DOHH2 (cell line): ENCODE data around the gene CPLANE2.
"Not testable (repeated sequence)": the region's sequence is repeated elsewhere in the genome, so short reads cannot be mapped to it uniquely, and the experiment has no call there.

Source experiments
- H3F3A ChIP-seq: fragments of 200-600 bp; sonication (generic), shearing (Covaris generic); 2 replicates; pipeline ENCODE4 v1.6.0; 2016; ENCODE audit warnings: antibody characterized with exemption, mild to moderate bottlenecking; ENCODE audit not compliant: control insufficient read depth, insufficient read depth
- H3K27ac ChIP-seq: fragments of 200-600 bp; sonication (generic); 2 replicates; pipeline ENCODE4 v1.5.1; 2014; ENCODE audit warnings: low read depth, mild to moderate bottlenecking, low read length, moderate library complexity
- H3K27me3 ChIP-seq: fragments of 200-600 bp; sonication (generic); 2 replicates; pipeline ENCODE4 v1.6.1; 2014; ENCODE audit warnings: mild to moderate bottlenecking, low read length, mixed read lengths; ENCODE audit not compliant: control insufficient read depth
- H3K36me3 ChIP-seq: fragments of 200-600 bp; sonication (generic); 2 replicates; pipeline ENCODE4 v1.6.1; 2014; ENCODE audit warnings: mild to moderate bottlenecking, low read length, moderate library complexity, mixed read lengths; ENCODE audit not compliant: control insufficient read depth
- H3K4me1 ChIP-seq: fragments of 200-600 bp; sonication (generic); 2 replicates; pipeline ENCODE4 v1.6.1; 2014; ENCODE audit warnings: mild to moderate bottlenecking, low read length, mixed read lengths; ENCODE audit not compliant: control insufficient read depth
- H3K4me2 ChIP-seq: fragments of 200-600 bp; sonication (generic); 2 replicates; pipeline ENCODE4 v1.6.0; 2014; ENCODE audit warnings: mild to moderate bottlenecking, low read length, moderate library complexity
- H3K4me3 ChIP-seq: fragments of 200-600 bp; sonication (generic); 2 replicates; pipeline ENCODE4 v1.5.1; 2014; ENCODE audit warnings: mild to moderate bottlenecking, low read length, mixed read lengths
- H3K79me2 ChIP-seq: fragments of 200-600 bp; sonication (generic); 2 replicates; pipeline ENCODE4 v1.6.1; 2014; ENCODE audit warnings: mild to moderate bottlenecking, low read length, mixed read lengths; ENCODE audit not compliant: control insufficient read depth
- H3K9me2 ChIP-seq: fragments of 200-600 bp; sonication (generic); replicated peaks from 2 replicates; pipeline ENCODE4 v1.6.1; 2014; ENCODE audit warnings: mild to moderate bottlenecking, low read length, mixed read lengths; ENCODE audit not compliant: control insufficient read depth
- H3K9me3 ChIP-seq: fragments of 200-600 bp; sonication (generic); 2 replicates; pipeline ENCODE4 v1.6.1; 2014; ENCODE audit warnings: antibody characterized with exemption, low read length, mixed read lengths; ENCODE audit not compliant: control insufficient read depth, insufficient read depth
- H4K20me1 ChIP-seq: fragments of 200-600 bp; sonication (generic); 2 replicates; pipeline ENCODE4 v1.6.0; 2014; ENCODE audit warnings: low read depth, mild to moderate bottlenecking, antibody characterized with exemption, low read length, moderate library complexity; ENCODE audit not compliant: control insufficient read depth, insufficient read depth
- EZH2phosphoT487 ChIP-seq: fragments of 200-600 bp; sonication (generic); IDR thresholded peaks from 2 replicates; pipeline ENCODE4 v1.6.1; 2017; ENCODE audit warnings: borderline replicate concordance, mild to moderate bottlenecking, antibody characterized with exemption, low read length, moderate library complexity, mixed read lengths
- TF ChIP-seq, protein P1 (sequence below): fragments of 200-600 bp; sonication (generic); IDR thresholded peaks from one replicate; pipeline ENCODE4 v1.5.1; 2014; ENCODE audit warnings: antibody characterized with exemption, mild to moderate bottlenecking, low read depth, low read length; ENCODE audit not compliant: poor library complexity, severe bottlenecking

CPLANE2 gene

GRCh38 chr1:16226129-16226489 is 10.9 kb downstream of the CPLANE2 start:
- H3K36me3 ChIP-seq, result no peaks in the 10 kb centered on the region
- H3K27me3 ChIP-seq, result no peaks in the 10 kb centered on the region
- no peak overlapping the region for H3K4me3 ChIP-seq
- no peaks in the 10 kb centered on the region for H3K4me1 ChIP-seq
- H3K4me2 ChIP-seq, result no peak overlapping the region
- TF ChIP-seq, protein P1, sequence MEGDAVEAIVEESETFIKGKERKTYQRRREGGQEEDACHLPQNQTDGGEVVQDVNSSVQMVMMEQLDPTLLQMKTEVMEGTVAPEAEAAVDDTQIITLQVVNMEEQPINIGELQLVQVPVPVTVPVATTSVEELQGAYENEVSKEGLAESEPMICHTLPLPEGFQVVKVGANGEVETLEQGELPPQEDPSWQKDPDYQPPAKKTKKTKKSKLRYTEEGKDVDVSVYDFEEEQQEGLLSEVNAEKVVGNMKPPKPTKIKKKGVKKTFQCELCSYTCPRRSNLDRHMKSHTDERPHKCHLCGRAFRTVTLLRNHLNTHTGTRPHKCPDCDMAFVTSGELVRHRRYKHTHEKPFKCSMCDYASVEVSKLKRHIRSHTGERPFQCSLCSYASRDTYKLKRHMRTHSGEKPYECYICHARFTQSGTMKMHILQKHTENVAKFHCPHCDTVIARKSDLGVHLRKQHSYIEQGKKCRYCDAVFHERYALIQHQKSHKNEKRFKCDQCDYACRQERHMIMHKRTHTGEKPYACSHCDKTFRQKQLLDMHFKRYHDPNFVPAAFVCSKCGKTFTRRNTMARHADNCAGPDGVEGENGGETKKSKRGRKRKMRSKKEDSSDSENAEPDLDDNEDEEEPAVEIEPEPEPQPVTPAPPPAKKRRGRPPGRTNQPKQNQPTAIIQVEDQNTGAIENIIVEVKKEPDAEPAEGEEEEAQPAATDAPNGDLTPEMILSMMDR, result no peak
- no peak for TF ChIP-seq EZH2phosphoT487
- H3K9me2 ChIP-seq, result no peaks in the 10 kb centered on the region
- H3K27ac ChIP-seq, result no peak overlapping the region
- H4K20me1 ChIP-seq, result no peaks in the 10 kb centered on the region
- no peaks in the 10 kb centered on the region for H3K79me2 ChIP-seq
- H3F3A ChIP-seq, result no peaks in the 10 kb centered on the region
- H3K9me3 ChIP-seq, result no peaks in the 10 kb centered on the region

DNA sequence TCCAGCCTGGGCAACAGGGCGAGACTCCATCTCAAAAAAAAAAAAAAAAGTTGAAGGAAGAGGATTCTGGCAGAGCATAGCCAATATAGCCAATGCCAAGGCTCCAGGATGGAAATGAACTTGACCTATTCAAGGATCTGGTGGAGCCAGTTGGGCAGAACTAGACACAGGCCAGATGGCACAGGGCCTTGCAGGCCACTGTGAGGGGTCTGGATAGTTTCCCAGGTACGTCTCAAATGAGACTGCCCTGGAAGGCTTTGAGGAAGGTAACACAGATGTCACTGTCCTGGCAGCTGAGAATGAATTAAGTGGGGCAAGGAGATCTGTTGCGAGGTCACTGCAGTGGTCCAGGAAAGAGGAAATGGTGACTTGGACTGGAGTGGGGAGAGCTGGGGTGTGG is 12.5 kb downstream of the CPLANE2 start:
- Histone ChIP-seq H3K27me3 (no peaks in the 10 kb centered on the region), H3K36me3 (no peaks in the 10 kb centered on the region), H3K4me3 (no peak overlapping the region), H3K4me1 (no peaks in the 10 kb centered on the region), H3F3A (no peaks in the 10 kb centered on the region), H3K27ac (no peak overlapping the region), H3K9me2 (no peaks in the 10 kb centered on the region), H3K9me3 (no peaks in the 10 kb centered on the region), H3K79me2 (no peaks in the 10 kb centered on the region), H4K20me1 (no peaks in the 10 kb centered on the region), H3K4me2 (no peak overlapping the region)
- TF ChIP-seq, protein P1, result no peak
- TF ChIP-seq EZH2phosphoT487, result no peak

DNA sequence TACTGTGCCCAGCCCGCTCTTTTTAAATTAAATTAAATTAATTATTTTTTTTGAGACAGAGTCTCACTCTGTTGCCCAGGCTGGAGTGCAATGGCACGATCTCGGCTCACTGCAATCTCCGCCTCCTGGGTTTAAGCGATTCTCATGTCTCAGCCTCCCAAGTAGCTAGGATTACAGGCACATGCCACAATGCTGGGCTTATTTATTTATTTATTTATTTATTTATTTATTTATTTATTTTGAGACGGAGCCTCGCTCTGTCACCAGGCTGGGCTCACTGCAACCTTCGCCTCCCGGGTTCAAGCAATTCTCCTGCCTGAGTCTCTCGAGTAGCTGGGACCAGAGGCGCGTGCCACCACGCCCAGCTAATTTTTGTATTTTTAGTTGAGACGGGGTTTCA is 14.3 kb downstream of the CPLANE2 start:
- not testable (repeated sequence) for H3K4me1 ChIP-seq, H3K4me2 ChIP-seq, H3K4me3 ChIP-seq, H3K9me2 ChIP-seq, H3K36me3 ChIP-seq, H4K20me1 ChIP-seq, H3F3A ChIP-seq, H3K9me3 ChIP-seq, H3K27me3 ChIP-seq, H3K27ac ChIP-seq, H3K79me2 ChIP-seq

DNA sequence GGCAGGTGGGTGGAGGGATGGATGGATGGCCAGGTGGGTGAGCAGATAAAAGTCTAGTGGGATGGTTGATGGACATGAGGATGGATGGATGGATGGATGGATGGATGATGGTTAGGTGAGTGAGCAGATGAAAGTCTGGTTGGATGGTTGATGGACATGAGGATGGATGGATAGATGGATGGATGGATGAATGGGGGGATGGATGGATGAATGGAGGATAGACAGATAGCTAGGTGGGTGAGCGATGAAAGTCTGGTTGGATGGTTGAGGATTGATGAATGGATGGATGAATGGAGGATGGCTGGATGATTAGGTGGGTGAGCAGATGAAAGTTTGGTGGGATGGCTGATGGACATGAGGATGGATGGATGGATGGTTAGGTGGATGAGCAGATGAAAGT is 15.5 kb downstream of the CPLANE2 start:
- H3K36me3 ChIP-seq, result no peaks in the 10 kb centered on the region
- H3K9me2 ChIP-seq, result no peaks in the 10 kb centered on the region
- H3K27me3 ChIP-seq, result no peaks in the 10 kb centered on the region
- H3K4me3 ChIP-seq, result no peak overlapping the region
- H3K27ac ChIP-seq, result no peak overlapping the region
- no peaks in the 10 kb centered on the region for H4K20me1 ChIP-seq
- no peaks in the 10 kb centered on the region for H3F3A ChIP-seq
- H3K9me3 ChIP-seq, result no peaks in the 10 kb centered on the region
- H3K4me2 ChIP-seq, result no peak overlapping the region
- no peak for TF ChIP-seq EZH2phosphoT487
- TF ChIP-seq, protein P1, result no peak
- peaks cover 8% of the 10 kb centered on the region for H3K4me1 ChIP-seq
- no peaks in the 10 kb centered on the region for H3K79me2 ChIP-seq
